NCI-H524 treated with DMSO at 0.1 percent for 48 hours (cell line): ENCODE data around the gene ASIC2.

Source experiments
- DNase-seq: peaks from one replicate; lab custom pipeline; 2025; lab: John Stamatoyannopoulos, UW

ASIC2 gene

GRCh38 chr17:33152783-33153182, 140.3 kb downstream of the ASIC2 start:
- DNase-seq, result no peak

- DNase-seq, result no peak
Measured at GRCh38 chr17:33151565-33151964, 141.5 kb downstream of the ASIC2 start.

DNA sequence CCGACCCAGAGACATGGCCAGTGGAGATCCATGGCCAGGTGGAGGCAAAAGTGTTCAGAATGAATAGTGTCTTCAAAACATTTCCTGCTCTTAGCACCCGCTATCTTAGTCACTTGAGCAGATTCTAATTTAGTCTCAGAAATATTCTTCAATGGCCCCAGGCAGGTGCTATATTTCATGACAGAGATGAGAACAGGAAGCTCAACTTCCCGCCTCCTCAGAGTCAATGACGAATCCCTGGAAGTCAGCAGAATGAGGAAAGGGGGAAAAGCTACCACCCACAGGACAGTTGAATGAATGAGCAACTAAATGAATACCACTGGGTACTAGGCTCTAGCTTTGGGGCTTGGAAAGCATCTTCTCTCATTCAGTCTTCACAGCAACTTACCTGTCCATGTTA, 147.2 kb downstream of the ASIC2 start:
- DNase-seq, result no peak

GRCh38 chr17:33144837-33145236, 148.3 kb downstream of the ASIC2 start:
- no peak for DNase-seq

DNA sequence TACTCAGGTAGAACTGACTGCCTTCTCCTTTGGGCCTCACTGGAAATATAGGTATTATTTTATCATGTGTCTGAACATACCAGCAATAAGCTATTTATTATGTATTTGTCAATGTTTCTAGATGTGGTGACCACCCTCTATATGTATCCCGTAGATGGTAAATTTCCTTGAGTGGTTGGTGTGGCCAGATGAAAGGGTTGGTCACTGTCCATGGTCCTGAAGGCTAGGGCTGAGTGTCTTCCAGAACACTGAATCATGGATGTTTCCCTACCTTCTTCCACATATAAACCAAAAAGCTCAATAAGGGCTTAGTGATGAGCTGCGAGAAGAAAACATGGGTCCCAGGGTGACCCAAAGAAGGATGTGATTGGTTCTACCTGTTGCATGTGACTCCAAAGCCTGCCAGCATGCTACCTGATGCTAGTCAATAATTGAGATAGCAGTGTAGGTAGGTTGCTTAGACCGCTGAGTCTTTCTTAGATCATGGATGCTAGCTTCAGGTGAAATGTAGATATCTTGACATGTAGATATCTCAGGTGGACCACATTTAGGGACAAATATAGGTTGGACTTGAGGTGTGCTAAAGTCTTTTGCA, 150.3 kb downstream of the ASIC2 start:
- DNase-seq, result no peak

GRCh38 chr17:33140413-33141099, 152.5 kb downstream of the ASIC2 start:
- DNase-seq, result no peak

GRCh38 chr17:33138627-33139026, 154.5 kb downstream of the ASIC2 start:
- DNase-seq, result no peak

DNA sequence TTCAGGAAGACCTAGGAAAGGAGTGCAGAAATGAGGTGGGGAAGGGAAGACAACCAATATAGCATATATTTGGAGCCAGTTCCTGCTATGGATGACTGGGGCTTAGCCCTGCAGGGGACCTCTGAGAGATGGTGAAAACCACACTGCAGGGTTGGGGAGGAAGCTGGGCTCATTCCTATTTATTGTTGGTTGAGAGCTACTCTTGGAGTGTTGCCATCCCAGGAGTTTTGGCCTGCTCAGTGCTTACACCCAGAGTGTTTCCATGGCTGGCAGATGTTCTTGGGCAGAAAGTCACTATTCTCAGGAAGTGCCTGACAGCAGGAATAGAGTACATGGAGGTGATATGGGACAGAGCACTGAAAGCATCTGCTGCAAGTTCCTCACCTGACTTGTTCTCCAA, 155.7 kb downstream of the ASIC2 start:
- no peak for DNase-seq

- DNase-seq, result no peak
Measured at GRCh38 chr17:33135691-33136090, 157.4 kb downstream of the ASIC2 start.

- no peak for DNase-seq
Measured at GRCh38 chr17:33131620-33132019, 161.5 kb downstream of the ASIC2 start.

DNA sequence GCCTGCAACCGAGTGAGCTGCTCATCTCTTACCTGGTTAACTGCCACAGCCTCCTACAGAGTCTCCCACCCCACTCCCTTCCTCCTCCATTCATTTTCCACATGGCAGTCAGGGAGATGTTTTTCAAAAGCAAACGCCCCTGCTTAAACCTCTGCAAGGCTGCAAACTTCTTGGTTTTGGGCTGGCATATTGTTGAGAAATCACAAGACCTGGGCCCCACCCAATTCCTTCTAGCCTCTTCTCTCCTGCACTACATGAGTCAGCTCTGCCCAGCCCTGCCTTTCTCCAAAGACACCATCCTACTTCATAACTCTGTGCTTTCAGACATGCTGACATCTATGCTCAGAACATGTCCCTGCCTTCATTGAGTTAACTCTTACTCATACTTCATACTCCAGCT, 165.4 kb downstream of the ASIC2 start:
- DNase-seq, result no peak

DNA sequence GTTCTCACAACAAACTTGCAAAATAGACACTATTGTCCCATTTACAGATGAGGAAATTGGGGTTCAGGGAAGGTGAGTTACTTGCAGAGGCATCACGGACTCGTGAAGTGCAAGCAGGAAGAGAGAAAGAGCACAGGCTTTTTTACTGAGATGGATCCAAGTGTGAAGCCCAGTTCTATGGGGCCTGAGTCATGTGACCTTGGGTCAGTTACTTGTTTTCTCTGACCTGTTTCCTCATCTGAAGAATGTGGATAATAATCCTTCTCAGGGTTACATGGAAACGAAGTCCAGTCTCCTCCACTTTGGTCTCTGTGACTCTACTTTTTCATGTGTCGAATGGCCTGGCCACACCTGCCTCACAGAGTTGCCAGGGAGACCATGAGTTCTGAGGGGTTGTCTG, 167.0 kb downstream of the ASIC2 start:
- no peak for DNase-seq

DNA sequence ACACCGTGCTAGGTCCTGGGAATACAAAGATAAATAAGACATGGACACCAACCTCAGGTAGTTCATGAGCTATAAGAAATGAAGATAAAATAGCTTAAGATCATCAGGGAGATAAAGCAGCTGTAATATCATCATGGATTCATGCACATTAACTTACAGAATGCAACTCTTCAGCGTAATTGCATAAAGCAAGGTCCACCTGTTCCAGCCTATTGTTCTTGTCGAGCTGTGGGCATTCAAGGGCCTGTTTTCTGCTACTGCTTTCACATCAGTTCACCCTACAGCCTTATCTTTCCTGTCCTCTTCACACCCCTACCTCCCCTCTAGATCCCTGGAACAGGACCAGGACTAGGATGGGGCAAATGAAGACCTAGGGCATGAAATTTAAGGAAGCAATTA, 167.5 kb downstream of the ASIC2 start:
- no peak for DNase-seq

GRCh38 chr17:33124871-33125551, 168.1 kb downstream of the ASIC2 start:
- no peak for DNase-seq

DNA sequence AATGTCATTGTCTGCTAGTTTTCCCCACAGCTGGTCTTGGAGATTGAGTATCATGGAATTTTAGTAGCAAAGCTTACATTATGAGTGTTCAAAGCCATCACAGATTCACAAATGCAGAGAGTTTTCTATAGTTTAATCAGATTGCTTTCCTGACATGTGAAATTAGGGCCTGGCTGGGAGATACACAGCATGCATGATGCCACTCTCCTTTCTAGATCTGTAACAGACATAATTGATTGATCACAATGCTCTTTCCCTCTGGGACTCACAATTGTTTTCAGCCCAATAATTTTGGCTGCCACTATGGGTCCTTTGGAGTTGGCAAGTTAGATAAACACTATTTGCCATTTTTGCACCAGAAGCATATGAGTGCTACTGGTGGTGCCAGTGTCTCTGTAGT, 168.9 kb downstream of the ASIC2 start:
- DNase-seq, result no peak

GRCh38 chr17:33121756-33122155, 171.3 kb downstream of the ASIC2 start:
- DNase-seq, result no peak

DNA sequence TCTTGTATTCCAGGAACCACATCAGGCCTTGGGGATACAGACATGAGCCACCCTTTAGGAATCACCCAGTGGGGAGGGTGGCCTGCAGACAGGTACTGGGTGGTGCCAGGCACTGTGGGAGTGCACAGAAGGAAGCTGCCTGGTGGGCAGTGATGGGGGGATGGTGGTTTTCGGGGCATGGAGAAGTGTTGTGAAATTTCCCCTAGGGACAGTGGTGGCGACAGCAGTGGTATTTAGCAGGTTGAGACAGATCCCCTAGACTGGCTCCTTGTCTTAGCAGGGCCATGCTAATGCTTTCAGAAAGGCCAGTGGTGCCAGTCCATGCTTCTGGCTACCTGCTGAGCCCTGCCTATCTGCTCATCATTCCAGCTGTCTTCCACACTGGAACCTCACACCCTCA, 171.8 kb downstream of the ASIC2 start:
- no peak for DNase-seq

DNA sequence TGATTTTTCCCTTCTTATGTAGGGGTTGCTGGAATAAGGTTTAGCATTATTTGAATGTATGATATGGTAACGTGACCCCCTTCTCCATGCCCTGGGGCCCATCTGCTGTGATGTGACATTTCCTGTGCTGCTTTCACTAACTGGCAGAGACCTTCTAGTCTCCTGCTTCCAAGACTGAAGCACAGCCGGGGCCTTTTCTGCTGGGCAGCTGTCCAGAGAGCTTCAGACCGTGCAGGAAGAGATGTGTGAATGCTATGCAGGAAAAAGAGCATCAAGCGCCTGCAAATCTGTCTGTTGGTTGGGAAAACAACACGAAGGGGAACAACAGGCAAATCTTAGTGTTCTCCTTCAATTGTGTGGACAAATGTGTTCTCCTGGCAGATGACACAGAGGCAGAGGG, 173.0 kb downstream of the ASIC2 start:
- DNase-seq, result no peak

- no peak for DNase-seq
Measured at GRCh38 chr17:33118391-33119075, 174.6 kb downstream of the ASIC2 start.

- no peak for DNase-seq
Measured at GRCh38 chr17:33116021-33116551, 177.0 kb downstream of the ASIC2 start.

- no peak for DNase-seq
Measured at GRCh38 chr17:33115366-33115765, 177.7 kb downstream of the ASIC2 start.

DNA sequence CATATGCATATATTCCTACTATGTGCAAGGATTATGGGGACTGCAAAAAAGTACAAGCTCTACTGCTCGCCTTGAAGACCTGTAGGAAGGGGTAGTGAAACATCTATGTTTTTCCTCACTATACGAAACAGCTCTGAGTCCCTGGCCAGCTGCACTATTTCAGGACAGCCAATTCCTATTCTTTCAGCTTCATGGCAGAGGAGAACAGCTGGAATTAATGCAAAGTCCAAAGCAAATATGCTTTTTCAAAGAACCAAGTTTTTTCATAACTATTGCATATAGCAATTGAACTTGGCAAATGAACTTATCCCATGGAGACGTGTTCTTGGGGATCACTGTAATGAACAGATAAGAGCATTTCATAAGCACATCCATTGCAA, 179.1 kb downstream of the ASIC2 start:
- no peak for DNase-seq
